ENCODE measurements around the gene COL25A1. TPM values are rescaled to one million over a fixed set of nuclear protein-coding genes. Genes with fewer than 3 reads are reported as not detected.

The COL25A1 gene
- total RNA-seq, 6 donors from 2014 or later, result 0.15 to 0.79 (median 0.27) TPM; not detected in 2

DNA sequence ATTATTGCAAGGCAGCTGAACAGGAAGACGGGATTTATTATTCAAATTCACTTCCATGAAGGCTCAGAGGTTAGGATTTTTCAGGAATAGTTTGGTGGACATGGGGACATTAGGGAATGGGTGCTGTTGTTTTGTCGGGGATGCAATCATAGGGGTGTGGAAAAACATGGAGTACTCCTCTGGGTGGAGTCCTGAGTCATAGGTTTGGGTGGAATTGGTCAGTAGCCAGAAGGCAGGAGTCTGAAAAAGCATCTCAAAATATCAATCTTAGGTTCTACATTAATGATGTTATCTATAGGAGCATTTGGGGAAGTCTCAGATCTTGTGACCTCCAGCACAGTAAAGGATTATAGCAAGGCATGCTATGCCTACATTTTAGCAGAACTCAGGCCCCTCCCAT, 525.1 kb downstream of the COL25A1 start:
- ATAC-seq (ENCODE audit: low FRiP score in 2 of 2), result peak in 1 of 2 donors; percentile 39
- no peaks in the 10 kb centered on the region for H3K27me3 ChIP-seq
- DNase-seq, result no peak
- no peaks in the 10 kb centered on the region for H3K4me1 ChIP-seq
- no peaks in the 10 kb centered on the region for H3K36me3 ChIP-seq
- TF ChIP-seq POLR2AphosphoS5 (IDR thresholded peaks at IDR 0.05) (no peak), POLR2A (IDR thresholded peaks at IDR 0.05) (no peak), EP300 (IDR thresholded peaks at IDR 0.05) (no peak)
- TF ChIP-seq, protein P1, sequence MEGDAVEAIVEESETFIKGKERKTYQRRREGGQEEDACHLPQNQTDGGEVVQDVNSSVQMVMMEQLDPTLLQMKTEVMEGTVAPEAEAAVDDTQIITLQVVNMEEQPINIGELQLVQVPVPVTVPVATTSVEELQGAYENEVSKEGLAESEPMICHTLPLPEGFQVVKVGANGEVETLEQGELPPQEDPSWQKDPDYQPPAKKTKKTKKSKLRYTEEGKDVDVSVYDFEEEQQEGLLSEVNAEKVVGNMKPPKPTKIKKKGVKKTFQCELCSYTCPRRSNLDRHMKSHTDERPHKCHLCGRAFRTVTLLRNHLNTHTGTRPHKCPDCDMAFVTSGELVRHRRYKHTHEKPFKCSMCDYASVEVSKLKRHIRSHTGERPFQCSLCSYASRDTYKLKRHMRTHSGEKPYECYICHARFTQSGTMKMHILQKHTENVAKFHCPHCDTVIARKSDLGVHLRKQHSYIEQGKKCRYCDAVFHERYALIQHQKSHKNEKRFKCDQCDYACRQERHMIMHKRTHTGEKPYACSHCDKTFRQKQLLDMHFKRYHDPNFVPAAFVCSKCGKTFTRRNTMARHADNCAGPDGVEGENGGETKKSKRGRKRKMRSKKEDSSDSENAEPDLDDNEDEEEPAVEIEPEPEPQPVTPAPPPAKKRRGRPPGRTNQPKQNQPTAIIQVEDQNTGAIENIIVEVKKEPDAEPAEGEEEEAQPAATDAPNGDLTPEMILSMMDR (IDR thresholded peaks at IDR 0.05), result no peak
- WGBS, 2 donors, result 75 to 82% methylated on average over 2 of the region's 2 CpGs
- H3K4me3 ChIP-seq, result no peak overlapping the region
- H3K9me3 ChIP-seq, result no peaks in the 10 kb centered on the region
- H3K27ac ChIP-seq, result no peak overlapping the region

DNA sequence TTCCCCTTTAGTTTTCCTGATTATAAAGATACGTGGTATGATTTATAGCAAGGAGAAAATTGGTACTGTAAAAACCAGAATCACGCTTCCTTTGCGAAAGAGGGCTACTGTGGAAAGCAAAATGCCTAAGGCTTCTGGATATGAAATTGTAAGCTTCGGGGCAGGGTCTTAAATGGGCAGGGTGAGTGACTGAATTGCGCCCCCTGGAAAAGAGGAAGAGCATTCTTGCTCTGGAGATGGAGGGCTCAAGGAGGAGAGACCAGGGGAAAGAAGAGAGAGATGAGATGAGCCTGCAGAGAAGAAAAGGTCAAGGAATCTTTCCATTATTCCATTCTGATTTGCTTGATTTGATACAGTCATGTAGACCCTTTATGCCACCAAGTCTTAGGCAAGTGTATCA, 526.5 kb downstream of the COL25A1 start:
- H3K9me3 ChIP-seq, result no peaks in the 10 kb centered on the region
- no peak for ATAC-seq (ENCODE audit: low FRiP score in 2 of 2)
- TF ChIP-seq POLR2AphosphoS5 (IDR thresholded peaks at IDR 0.05) (no peak), EP300 (IDR thresholded peaks at IDR 0.05) (no peak), POLR2A (IDR thresholded peaks at IDR 0.05) (no peak)
- TF ChIP-seq, protein P1 (IDR thresholded peaks at IDR 0.05), result no peak
- H3K27ac ChIP-seq, result no peak overlapping the region
- H3K27me3 ChIP-seq, result no peaks in the 10 kb centered on the region
- H3K4me3 ChIP-seq, result no peak overlapping the region
- DNase-seq, result no peak
- 55 to 66% methylated on average over 5 of the region's 5 CpGs for WGBS, 2 donors
- H3K4me1 ChIP-seq, result no peaks in the 10 kb centered on the region
- no peaks in the 10 kb centered on the region for H3K36me3 ChIP-seq

DNA sequence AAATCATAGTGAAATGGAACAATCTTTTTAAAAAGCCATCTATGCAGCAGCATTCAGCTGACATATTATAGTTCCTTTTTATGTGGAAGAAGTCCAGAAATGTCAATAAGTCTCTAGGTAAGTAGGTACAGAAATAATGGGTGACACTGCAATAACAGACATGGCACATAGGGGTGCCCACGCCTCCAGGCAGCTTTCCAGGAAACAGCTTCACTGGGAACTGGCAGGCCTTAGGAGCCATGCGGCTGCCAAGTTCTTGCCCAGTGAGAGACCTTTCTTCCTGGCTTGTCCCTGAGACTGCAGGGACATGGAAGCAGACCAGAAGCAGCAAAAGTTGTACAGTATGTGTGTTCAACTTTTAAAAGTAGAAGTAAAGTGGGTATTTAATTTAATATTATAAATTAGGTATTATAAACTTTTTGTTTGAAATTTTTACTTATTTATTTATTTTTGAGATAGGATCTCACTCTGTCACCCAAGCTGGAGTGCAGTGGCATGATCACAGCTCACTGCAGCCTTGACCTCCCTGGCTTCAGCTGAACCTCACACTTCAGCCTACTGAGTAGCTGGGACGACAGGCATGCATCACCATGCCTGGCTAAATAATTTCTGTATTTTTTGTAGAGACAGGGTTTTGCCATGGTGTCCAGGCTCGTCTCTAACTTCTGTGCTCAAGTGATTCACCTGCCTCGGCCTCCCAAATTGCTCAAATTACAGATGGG, 527.5 kb downstream of the COL25A1 start:
- Histone ChIP-seq H3K4me3 (no peak overlapping the region), H3K27ac (no peak overlapping the region), H3K36me3 (no peaks in the 10 kb centered on the region), H3K9me3 (no peaks in the 10 kb centered on the region), H3K27me3 (no peaks in the 10 kb centered on the region), H3K4me1 (no peaks in the 10 kb centered on the region)
- ATAC-seq (ENCODE audit: low FRiP score in 2 of 2) (peak in 1 of 2 donors; percentile 65), DNase-seq (peak in 1 of 2 donors; percentile 63)
- TF ChIP-seq POLR2AphosphoS5 (IDR thresholded peaks at IDR 0.05) (no peak), EP300 (IDR thresholded peaks at IDR 0.05) (no peak)
- TF ChIP-seq, protein P1 (IDR thresholded peaks at IDR 0.05), result peak in 1 of 6 experiments; percentile 23
- WGBS, 2 donors, result 56 to 63% methylated on average over 5 of the region's 5 CpGs

DNA sequence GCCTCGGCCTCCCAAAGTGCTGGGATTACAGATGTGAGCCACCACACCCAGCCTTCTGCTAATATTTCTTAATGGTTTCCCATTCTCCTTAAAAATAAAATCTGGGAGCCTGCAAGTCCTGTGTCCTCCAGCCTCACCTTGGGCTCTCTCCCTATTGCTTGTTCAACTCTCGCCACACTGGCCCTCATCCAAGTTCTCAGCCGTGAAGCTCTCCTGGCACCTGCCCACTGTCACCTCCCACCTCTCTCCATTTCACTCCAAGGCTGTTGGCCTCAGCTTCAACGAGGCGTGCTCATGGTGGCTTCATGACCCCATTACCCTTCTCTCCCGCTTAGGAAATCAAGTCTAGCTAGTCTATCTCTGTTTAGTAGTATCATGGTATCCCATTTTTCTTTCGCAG, 530.1 kb downstream of the COL25A1 start:
- WGBS, 2 donors, result 84 to 85% methylated on average over 7 of the region's 7 CpGs
- Histone ChIP-seq H3K27ac (no peak overlapping the region), H3K27me3 (no peaks in the 10 kb centered on the region), H3K36me3 (no peaks in the 10 kb centered on the region), H3K4me3 (no peak overlapping the region), H3K4me1 (no peaks in the 10 kb centered on the region), H3K9me3 (no peaks in the 10 kb centered on the region)
- DNase-seq, result no peak
- TF ChIP-seq, protein P1 (IDR thresholded peaks at IDR 0.05), result no peak
- no peak for TF ChIP-seq POLR2A (IDR thresholded peaks at IDR 0.05)
- TF ChIP-seq EP300 (IDR thresholded peaks at IDR 0.05), result no peak
- TF ChIP-seq POLR2AphosphoS5 (IDR thresholded peaks at IDR 0.05), result no peak
- ATAC-seq (ENCODE audit: low FRiP score in 2 of 2), result no peak

DNA sequence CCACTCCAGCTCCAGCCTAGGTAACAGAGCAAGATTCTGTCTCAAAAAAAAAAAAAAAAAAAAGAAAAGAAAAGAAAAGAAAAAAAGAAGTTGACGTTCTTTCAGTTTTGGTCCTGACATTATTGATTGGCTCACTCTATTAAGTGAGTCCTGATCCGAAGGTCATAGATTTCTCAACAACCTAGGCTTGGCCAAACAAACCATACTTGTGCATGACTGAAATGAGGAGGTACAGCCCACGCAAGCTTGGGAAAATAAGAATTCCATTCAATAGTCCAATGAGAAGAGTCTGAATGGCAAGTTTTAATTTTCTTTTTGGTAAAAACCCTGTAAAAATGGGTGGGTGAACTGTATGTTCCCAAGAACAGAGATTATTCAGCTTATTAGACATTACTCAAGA, 536.4 kb downstream of the COL25A1 start:
- H3K36me3 ChIP-seq, result no peaks in the 10 kb centered on the region
- no peak overlapping the region for H3K27ac ChIP-seq
- H3K9me3 ChIP-seq, result peaks cover 0 to 6% (median 4%) of the 10 kb centered on the region in 4 donors
- peaks cover 11 to 15% (median 13%) of the 10 kb centered on the region in 4 donors for H3K4me1 ChIP-seq
- ATAC-seq (ENCODE audit: low FRiP score in 2 of 2) (no peak), DNase-seq (no peak)
- H3K27me3 ChIP-seq, result peaks cover 0 to 10% (median 5%) of the 10 kb centered on the region in 4 donors
- WGBS, 2 donors, result 87 to 90% methylated on average over 3 of the region's 3 CpGs
- TF ChIP-seq, protein P1 (IDR thresholded peaks at IDR 0.05), result no peak
- TF ChIP-seq POLR2A (IDR thresholded peaks at IDR 0.05) (no peak), EP300 (IDR thresholded peaks at IDR 0.05) (no peak), POLR2AphosphoS5 (IDR thresholded peaks at IDR 0.05) (no peak)
- no peak overlapping the region for H3K4me3 ChIP-seq

Measured in upper lobe of left lung (tissue), 6 donors.